Umbilical cord (tissue), 2 donors: ENCODE data around the gene RBM19. TPM values are rescaled to one million over a fixed set of nuclear protein-coding genes. Genes with fewer than 3 reads are reported as not detected.
A peak's percentile ranks its signal among the peaks of the same experiment; 100 is the strongest.
"Not testable (repeated sequence)": the region's sequence is repeated elsewhere in the genome, so short reads cannot be mapped to it uniquely, and the experiment has no call there.

Experiments used
- DNase-seq: peaks from one replicate; pipeline ENCODE4 v3.0.0-alpha.2; 2015; ENCODE audit warnings: low spot score
- total RNA-seq: library from RNA; depleted of rRNA; stranded (reverse); fragments of >200 nt; gene quantifications from one replicate; pipeline ENCODE4 v1.2.3, GENCODE V29; 2014; ENCODE audit warnings: low replicate concordance; ENCODE audit not compliant: insufficient read depth

The RBM19 gene
- total RNA-seq, 1 donor from 2014 or later = 14.9 TPM

DNA sequence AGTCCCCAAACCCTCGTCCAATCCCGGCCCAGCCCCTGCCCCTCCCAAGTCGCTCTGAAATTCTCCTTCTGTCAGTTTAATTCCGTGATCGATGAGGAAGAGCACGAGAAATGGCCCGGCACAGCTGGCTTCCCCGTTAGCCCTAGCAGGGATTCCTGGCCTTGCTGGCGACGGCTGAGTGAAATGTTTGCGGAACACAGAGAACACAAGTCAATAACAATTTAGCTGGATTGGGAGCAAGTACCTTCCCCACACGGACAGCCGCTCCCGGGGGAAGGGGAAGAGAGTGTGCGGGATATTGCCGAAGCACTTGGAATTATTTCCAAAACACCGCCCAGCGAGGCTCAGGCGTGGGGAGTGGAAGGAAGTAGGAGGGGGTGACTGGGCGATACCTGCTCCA lies 134.6 kb downstream of the RBM19 start:
- no peak for DNase-seq

- no peak for DNase-seq
Observed at GRCh38 chr12:113831016-113831415, 135.1 kb downstream of the RBM19 start.

DNA sequence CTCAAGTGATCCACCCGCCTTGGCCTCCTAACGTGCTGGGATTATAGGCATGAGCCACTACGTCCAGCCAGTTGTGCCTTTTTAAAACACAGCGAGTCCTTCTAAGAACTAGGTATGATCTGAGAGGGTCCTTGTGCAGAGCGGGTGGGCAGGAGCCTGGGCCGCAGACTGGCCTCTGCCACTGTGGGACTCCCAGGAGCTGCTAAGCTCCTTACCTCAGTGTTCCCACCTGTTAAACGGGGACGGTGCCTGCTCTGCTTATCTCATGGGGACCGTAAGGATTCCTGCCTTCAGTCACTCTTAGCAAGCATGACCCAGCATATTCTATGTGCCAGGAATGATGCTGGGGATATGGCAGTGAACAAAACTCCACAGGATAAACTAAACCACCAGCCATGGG lies 136.9 kb downstream of the RBM19 start:
- DNase-seq = no peak

GRCh38 chr12:113827539-113828114 lies 138.5 kb downstream of the RBM19 start:
- DNase-seq = no peak

GRCh38 chr12:113826805-113827538 lies 139.2 kb downstream of the RBM19 start:
- no peak for DNase-seq

DNA sequence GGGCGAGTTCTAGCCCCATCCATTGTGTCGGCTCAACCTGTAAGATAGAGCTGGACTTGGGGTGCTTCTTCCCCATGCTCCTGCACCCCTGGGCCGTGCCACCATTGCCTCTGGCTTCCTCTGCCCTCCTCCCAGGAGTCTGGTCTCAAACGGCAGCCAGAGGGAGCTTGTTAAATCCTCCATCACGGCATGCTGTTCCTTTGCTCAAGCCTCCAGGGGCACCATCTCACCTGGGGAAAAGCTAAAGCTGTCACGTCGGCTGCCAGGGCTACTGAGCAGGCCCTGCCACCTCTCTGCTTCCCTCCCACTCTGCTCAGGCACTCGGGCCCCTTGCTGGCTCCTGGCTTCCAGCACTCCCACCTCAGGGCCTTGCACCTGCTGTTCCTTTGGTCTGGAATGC lies 140.4 kb downstream of the RBM19 start:
- no peak for DNase-seq

- no peak for DNase-seq
Observed at GRCh38 chr12:113823816-113824215, 142.3 kb downstream of the RBM19 start.

GRCh38 chr12:113823016-113823415 lies 143.1 kb downstream of the RBM19 start:
- no peak for DNase-seq

DNA sequence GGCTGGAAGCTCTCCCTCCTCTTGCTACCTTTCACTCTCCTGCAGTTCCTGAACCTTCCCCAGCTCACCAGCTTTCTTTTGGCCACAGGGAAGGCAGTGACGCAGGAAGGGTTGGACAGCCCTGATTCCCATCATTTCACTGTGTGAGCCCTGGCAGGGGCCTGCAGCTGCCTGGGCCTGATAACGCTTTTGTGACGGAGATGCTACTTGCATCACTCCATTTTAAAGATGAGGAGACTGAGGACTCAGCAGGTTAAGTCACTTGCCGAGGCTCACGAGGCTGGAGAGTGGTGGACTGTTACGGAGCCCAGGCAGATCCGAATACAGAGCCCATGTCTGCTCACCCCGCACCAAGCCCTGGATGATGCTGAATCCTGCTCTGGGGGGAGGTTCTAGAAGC lies 145.3 kb downstream of the RBM19 start:
- peak; percentile 3 for DNase-seq

DNA sequence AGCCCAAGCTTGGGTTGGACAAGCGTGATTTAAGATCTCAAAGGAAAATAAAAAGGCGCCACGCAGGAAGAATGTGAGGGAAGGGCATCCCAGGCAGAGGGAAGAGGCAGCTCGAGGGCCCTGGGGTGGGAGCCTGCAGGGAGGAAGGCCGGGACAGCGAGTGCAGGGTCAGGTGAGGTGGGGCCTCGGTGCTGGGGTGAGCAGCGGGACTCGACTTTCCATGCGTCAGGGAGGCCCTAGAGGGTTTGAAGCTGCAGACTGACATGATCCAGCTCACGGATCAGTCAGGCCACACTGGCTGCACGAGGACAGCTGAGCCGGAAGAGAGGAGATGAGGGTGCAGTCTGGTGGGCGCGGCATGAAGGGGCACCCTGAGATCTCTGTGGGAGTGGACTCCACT lies 145.8 kb downstream of the RBM19 start:
- DNase-seq = peak; percentile 50

GRCh38 chr12:113819495-113819894 lies 146.6 kb downstream of the RBM19 start:
- no peak for DNase-seq

DNA sequence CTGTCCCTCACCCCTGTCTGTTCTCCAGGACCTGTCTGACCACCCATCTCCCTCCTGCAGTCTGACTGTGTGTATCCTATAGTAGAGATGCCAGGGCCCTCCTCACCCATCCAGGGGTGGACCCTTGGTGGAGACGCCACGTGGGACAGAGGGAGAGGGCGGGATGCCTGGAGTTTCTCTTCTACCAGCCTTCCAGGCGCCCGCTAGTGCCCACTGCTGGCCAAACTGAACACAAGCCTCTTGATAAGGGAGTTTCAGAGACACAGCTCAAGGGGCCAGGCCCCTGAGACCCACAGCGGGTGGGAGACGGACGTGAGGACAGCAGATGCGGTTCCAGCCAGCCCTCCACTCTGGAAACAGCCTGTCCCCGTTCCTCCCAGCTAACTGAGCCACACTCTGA lies 147.3 kb downstream of the RBM19 start:
- peak; percentile 5 for DNase-seq

DNA sequence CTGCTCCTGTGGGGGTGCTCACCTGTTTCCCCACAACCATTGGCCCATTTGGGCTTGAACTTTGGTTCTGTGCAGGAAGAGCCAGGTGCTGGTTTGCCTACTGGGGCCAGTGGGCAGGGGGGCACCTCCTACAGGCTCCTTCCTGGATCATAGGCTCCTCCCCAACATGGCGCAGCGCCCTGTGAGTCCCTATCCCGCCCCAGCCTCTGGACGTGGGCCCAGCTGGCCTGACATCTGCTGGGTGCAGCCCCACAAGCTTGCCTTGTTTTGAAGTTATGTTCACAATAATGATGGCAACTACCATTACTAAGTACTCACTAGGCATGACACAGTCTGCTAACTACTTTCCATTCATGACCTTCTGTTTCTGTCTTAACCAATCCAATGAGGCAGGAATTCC lies 147.8 kb downstream of the RBM19 start:
- DNase-seq = no peak

GRCh38 chr12:113816866-113817265 lies 149.3 kb downstream of the RBM19 start:
- DNase-seq = no peak

GRCh38 chr12:113815031-113815430 lies 151.1 kb downstream of the RBM19 start:
- DNase-seq = no peak

DNA sequence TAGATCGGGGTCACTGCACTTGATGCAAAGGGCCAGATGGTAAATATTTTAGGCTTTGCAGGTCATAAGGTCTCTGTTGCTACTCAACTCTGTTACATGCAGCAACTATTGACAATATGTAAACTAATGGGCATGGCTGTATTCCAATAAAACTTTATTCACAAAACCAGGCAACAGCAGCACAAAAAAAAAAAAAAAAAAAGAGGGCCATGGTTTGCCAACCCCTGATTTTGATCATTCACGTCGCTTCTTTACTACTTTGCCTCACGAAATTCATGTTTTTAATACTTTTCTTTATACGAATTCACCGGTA lies 152.9 kb downstream of the RBM19 start:
- DNase-seq = no peak

DNA sequence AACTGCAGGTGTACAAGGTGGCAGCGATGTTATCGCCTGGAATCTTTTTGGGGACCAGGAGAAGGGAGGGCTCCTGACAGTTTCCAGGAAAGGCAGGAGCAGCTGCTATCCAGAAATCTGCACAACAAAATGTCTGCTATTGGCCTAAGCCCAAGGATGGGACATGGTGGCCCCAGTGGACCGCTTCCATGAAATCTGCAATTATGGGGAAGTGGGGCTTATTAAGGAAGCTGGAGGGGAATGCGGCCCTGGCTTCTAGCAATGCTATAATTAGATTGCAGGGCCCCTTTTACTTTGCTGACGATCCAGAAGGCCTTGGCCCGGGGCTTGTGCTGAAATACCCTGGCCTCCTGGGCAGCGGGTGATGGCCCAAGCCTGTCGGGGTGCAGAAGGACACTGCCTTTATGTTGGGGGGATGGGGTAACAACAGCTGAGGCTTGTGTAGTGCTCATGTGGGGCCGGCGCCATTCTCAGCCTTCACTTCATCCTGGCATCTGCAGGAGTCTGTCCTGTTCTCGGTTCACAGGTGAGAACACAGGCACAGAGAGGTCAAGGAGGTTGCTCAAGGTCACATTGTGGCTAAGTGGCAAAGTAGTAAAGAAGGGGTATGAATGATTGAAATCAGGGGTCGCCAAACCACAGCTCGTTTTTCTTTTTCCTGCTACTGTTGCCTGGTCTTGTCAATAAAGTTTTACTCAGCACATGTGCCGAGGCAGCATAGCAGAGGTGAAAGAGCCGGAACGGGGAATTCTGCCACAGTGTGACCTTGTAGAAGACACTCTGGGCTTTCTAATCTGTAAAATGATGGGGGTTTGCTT lies 153.5 kb downstream of the RBM19 start:
- DNase-seq = no peak

DNA sequence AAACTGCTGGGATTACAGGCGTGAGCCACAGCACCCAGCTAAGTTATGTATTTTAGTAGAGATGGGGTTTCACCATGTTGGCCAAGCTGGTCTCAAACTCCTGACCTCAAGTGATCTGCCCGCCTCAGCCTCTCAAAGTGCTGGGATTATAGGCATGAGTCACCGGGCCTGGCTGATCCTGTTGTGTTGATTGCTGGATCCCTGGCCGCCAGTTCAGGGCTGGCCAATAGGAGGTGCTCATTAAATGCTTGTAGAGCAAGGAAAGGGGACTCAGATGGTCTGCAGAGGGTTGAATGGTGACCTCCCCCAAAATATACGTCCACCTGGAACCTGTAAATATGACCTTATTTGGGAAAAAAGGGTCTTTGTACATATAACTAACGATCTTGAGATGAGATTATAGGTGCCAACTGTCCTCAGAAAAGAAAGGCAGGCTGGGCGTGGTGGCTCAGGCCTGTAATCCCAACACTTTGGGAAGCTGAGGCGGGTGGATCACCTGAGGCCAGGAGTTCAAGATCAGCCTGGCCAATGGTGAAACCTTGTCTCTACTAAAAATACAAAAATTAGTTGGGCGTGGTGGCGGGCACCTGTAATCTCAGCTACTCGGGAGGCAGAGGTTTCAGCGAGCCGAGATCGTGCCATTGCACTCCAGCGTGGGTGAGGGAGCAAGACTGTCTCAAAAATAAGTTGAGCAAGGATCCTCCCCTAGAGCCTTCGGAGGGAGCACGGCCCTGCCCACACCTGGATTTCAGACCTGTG lies 156.5 kb downstream of the RBM19 start:
- DNase-seq = not testable (repeated sequence)

DNA sequence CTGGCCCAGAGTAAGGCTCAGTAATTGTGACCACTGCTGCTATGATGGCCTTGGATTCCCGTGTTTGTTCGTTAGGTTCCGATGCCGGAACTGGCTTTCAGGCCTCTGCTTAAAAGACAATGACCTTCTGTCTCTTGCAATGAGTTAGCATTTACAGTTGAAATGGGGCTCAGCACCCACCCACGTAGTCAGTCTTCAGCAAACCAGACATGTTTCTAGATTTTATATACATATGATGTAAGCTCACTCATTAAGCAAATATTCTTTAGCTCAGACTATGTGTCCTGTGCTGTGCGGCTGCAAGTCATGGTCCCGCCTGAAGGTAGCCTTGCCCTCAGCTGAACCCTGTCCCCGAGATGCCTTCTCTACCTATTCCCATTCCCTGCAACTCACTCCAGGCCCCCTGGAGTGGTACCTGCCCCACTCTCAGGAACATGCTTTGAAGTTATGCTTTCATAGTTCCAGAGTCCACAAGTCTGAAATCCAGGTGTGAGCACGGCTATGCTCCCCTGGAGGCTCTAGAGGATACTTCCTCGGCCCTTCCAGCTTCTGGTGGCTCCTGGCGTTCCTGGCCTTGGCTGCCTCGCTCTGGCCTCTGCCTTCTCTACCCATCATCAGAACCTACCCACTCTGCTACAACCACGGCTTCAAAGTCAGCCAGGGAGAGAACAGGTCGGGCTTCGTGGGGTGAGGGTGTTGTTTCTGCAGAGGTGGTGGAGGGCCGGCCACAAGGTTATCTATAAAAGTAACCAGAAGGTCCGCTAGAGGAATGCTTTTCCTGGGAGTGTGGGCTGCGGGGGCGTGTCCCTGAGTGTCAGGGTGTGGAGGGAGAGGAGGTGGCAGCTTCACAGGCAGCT lies 157.8 kb downstream of the RBM19 start:
- DNase-seq = no peak

- DNase-seq = no peak
Observed at GRCh38 chr12:113805673-113806072, 160.5 kb downstream of the RBM19 start.

- DNase-seq = no peak
Observed at GRCh38 chr12:113804961-113805600, 161.0 kb downstream of the RBM19 start.
